Right ventricle myocardium inferior (tissue), 1 donor: ENCODE measurements around the gene SSBP2. TPM values are rescaled to one million over a fixed set of nuclear protein-coding genes. Genes with fewer than 3 reads are reported as not detected.
"Not testable (repeated sequence)": the region's sequence is repeated elsewhere in the genome, so short reads cannot be mapped to it uniquely, and the experiment has no call there.

Experiments used
- ATAC-seq: fragments of 200-7000 bp; cut with Tn5 transposase; one replicate; pipeline ENCODE4 v1.9.1; 2020; ENCODE audit warnings: mild to moderate bottlenecking, moderate library complexity
- DNase-seq: peaks from one replicate; pipeline ENCODE4 v3.0.0; 2021; ENCODE audit errors: missing footprints
- intact Hi-C: fragments of 100-400 bp; cut with DNase I; formaldehyde crosslinking; loops from one replicate; pipeline ENCODE4 v1.11.0; 2022
- total RNA-seq: library from RNA; stranded (reverse); fragmentation: NEBNext Ultra II Directional; extraction: Animal tissue kit (Norgen Biotek cat#: 25700); gene quantifications from one replicate; pipeline ENCODE4 v1.2.1, GENCODE V29; 2021
- donor health status: DM: no; HTN: yes; CAD: no; lungs with severe emphysema.

Gene SSBP2
- total RNA-seq, 1 donor from 2014 or later, result 55.4 TPM

DNA sequence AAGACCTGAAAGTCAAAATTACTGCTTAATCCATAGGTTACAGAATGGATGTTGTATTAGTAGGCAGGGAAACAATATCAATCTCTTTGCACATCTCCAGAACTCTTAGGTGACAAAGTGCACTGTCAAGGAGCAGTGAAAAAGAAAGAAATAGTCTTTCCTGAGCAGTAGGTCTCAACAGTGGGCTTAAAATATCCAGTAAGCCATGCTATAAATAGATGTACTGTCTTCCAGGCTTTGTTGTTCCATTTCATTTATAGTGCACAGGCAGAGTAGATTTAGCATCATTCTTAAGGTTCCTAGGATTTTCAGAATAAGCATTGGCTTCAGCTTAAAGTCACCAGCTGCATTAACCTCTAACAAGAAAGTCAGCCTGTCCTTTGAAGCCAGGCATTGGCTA lies 50.7 kb downstream of the SSBP2 start:
- ATAC-seq (no peak), DNase-seq (no peak)
- intact Hi-C loops, result no loop called here

DNA sequence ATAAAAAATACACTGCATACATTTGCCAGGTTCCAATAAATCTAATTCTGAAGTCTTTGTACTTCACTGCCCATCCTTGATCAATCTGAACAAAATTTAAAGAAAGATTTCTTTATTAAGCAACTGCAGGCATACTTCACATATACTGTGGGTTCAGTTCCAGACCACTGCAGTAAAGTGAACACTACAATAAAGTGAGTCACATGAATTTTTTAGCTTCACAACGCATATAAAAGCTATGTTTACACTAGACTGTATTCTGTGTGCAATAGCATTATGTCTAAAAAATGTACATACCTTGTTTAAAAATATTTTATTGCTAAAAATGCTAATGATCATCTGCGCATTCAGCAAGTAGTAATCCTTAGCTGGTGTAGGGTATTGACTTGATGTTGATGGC lies 52.1 kb downstream of the SSBP2 start:
- intact Hi-C loops, result no loop called here
- ATAC-seq (no peak), DNase-seq (no peak)

DNA sequence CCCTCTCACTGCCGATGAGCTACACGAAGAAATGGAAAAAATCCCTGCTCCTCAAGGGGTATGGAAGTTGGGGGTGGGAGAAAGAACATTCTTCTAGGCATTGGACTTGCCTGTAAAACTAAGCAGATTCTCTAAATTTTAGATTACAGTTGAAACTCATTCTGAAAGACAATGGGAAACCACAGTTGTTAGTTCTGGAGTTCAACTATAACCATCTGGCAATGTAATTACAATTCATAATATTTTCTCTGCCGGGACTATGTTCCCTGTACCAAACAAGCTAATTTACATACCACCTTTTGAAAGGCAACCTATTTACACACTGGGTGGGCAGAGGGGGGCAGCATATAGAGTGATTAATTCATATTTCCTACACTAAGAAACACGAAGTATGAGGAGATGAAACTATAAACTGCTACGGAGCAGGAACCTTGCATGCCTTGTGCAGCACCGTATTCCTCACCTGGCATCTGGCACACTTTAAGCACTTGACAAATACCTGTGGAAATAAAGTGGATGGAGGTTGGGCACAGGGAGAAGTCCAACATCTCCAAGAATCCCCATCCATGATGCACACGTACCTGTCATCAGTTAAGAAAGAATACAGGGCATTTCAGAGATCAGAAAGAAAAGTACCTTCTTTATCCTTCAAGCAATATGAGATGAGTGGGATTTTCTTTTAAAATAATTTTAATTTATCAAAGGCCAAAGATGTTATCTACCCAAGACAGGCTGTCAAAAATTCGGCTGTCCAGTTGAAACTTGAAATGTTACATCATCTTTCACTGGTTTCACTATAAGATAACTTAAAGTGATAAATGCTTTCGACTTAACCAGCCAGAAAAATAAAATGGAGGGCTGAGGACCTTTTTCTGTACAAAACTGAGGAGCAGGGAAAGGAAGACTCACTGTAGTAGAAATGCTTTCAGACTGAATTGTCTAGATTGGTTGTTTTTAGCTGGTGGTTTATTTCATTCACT lies 54.2 kb downstream of the SSBP2 start:
- intact Hi-C loops, result no loop called here
- no peak for DNase-seq
- ATAC-seq, result no peak

DNA sequence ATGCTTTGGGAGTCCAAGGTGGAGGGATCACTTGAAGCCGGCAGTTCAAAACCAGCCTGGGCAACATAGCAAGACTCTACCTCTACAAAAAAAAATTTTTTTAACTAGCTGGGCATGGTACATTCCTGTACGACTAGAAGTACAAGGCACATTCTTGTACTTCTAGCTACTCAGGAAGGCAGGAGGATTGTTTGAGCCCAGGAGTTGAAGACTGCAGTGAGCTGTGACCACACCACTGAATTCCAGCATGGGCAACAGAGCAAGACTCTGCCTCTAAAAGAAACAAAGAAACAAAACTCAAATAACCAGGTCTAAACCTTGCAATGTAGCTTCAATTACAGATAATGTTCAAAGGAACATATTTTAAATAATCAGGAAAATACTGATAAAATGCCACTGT lies 56.2 kb downstream of the SSBP2 start:
- intact Hi-C loops, result no loop called here
- DNase-seq (no peak), ATAC-seq (no peak)

DNA sequence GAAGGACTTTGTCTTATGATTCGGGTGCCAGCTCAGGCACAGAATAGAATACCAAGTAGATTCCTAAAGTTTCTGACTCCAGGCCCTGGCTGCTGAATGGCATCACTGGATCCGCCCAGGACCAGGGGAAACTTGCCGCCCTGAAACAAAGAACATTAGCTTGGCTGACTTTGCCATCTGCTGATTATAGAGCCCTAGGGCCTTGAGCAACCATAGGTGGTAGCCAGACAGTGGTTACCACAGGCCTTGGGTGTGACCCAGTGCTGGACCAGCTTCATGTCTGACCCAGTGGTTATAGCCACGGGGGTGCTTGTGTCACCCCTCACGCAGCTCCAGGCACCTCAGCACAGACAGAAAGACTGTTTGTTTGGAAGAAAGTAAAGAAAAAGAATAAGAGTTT lies 62.7 kb downstream of the SSBP2 start:
- DNase-seq (no peak), ATAC-seq (no peak)
- intact Hi-C loops, result no loop called here

DNA sequence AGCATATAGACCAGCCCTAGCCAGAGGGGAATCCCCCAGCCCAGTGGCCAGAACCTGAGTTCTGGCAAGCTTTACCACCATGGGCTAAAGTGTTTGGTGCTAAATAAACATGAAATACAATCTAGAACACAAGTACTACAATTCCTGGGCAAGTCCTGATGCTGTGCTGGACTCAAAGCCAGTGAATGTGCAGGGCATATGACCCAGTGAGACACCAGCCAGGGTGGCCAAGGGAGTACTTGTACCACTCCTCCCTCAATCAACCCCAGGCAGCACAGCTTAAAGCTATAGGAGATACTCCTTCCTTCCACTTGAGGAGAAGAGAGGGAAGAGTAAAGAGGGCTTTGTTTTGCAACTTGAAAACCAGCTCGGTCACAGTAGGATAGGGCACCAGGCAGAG lies 63.6 kb downstream of the SSBP2 start:
- ATAC-seq, result no peak
- DNase-seq, result no peak
- intact Hi-C loops, result no loop called here

DNA sequence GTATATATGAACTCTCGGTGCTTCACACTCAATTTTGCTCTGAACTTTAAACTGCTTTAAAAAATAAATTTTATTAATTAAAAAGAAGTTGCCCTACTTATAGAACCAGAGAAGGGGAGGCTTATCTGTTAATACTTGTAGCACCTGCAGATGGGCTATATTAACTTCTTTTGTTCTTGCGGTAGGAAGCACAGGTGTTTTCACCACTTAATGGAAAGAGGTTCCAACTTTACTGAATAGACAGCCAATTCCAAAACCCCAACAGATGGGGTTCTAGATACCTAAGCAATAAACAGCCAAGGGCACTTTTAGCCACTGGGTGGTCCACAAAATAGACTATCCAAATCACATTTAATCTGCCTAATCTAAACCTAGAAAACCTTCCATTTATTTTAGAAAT lies 65.4 kb downstream of the SSBP2 start:
- ATAC-seq (no peak), DNase-seq (no peak)
- intact Hi-C loops, result no loop called here

DNA sequence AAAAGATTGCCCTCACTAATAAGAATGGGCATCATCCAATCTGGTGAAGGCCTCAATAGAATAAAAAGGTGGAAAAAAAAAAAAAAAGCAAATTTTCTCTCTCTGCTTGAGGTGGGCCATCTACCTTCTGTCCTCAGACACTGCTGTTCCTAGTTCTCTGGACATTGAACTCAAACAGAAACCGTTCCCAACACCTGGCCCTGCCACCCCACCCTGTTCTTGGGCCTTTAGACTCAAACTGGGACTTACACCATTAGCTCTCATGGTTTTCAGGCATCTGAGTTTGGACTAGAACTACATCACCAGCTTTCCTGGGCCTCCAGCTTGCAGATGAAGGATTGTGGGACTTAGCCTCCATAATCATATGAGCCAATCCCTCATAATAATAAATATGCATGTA lies 71.0 kb downstream of the SSBP2 start:
- ATAC-seq (no peak), DNase-seq (no peak)
- intact Hi-C loops, result no loop called here

DNA sequence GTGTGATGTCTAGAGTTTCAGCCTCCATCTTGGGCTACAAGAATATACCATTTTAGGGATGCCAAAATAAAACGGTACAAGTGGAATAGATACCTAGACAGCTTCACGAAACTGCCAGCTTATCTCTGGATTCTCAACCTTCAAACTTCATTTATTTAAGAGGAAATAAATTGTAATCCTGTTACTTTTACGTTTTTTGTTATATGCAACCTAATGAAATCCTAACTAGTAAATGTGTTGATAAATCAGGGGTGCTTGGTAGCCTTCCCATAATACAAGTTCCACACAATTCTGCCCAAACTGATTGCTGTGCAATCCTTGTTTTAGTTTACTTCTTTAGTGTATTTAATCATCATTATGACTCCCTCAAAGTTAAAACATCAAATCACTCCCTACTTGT lies 75.5 kb downstream of the SSBP2 start:
- intact Hi-C loops, result no loop called here
- ATAC-seq, result no peak
- no peak for DNase-seq

DNA sequence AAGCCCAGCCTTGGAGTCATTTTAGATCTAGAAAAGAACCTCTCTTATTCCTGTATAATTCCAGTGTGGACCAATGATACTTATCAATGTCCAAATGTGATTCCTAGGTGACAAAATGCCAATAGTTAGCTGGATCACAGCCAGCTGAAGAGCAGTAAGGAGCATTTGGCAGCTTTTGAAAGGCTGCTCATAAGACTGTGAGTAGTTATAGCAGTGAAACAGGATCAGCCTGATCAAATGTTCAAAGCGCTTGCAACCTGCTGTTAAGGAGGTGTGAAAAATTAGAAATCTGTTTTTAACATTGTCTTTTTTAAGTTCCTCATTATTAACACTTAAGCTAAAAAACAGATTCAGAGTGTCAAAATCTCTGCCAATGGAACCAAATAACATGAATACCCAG lies 85.1 kb downstream of the SSBP2 start:
- no peak for DNase-seq
- ATAC-seq, result no peak
- intact Hi-C loops, result no loop called here

DNA sequence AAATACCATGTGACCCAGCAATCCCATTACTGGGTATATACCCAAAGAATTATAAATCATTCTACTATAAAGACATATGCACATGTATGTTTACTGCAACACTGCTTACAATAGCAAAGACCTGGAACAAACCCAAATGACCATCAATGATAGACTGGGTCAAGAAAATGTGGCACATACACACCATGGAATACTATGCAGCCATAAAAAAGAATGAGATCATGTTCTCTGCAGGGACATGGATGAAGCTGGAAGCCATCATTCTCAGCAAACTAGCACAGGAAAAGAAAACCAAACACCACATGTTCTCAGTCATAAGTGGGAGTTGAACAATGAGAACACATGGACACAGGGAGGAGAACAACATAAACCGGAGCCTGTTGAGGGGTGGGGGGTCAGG lies 90.3 kb downstream of the SSBP2 start:
- ATAC-seq, DNase-seq, intact Hi-C loops: not testable (repeated sequence)

DNA sequence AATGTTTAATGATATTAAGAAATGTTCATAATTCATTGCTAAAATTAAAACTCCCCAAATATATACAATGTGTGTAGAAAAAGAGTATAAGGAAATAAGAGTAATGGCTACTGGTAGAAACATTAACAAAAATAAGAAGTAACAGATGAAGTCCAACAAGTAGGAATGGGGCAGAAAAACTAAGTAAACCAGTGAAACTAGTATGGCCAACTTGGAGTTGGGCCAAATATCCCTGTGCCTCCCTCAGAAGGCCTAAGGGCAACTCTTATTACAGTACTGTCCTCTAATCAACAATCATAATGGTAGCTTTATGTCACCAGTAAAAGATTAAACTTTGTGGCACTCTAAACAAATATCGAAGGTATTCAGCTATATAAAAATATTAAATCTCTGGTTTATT lies 93.5 kb downstream of the SSBP2 start:
- DNase-seq (no peak), ATAC-seq (no peak)
- intact Hi-C loops, result no loop called here

DNA sequence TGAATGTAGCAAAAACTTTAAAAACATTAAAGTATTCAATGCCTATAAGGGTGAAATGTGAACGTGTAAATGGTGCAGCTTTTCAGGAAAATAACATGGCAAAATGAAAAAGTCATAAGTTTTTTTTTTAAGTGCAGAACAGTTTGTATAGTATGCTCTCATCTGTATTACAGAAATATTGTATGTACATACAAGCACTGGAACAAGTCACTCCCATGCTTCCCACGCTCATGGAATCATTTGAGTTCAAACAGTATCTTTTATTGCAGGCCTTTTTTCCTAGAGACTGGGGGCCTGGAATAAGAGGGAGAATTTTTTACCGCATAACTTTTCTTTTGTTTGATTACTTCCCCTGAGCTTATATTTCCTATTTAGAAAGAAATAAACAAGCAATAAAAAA lies 94.1 kb downstream of the SSBP2 start:
- intact Hi-C loops, result no loop called here
- DNase-seq (no peak), ATAC-seq (no peak)

DNA sequence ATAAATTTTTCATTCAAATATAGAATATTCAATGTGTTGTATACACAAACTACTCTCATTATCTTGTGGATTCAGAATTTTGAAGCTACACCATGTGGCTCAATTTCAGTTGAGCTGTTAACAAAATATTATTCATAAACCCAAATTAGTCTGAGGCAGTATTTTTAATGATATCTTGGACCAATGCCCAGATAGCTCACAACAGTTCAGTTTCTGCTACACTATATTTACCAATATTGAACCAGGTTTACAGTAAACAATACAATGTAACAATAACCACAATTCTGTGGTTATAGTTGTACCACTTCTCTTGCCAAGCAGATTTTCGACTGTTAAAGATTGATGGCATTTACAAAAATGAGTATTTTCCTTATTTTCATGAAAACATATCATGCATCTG lies 99.9 kb downstream of the SSBP2 start:
- ATAC-seq (no peak), DNase-seq (no peak)
- intact Hi-C loops, result no loop called here

DNA sequence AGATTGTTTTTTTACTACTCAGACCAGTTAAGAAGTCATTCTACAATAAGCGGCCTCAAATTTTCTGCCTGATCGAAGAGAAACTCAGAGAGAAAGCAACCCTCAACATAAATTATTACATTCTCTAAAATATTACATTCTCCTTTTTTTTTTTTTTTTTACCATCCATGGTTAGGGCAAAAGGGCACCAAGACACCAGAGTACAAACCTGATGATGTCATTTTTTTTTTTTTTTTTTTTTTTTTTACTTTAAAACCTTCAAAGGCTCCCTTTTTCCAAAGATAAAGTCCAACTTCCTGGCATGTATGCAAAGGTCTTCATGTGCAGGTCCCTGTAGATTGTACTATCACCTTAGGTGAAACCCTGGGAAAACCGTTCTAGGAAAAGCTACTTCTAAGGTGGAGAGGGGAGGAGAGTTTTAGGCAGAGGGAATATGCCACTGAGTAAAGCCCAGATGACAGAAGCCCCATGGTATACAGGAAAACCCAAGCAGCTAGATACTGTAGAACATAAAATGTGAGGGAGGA lies 104.4 kb downstream of the SSBP2 start:
- intact Hi-C loops, result no loop called here
- ATAC-seq (no peak), DNase-seq (no peak)

DNA sequence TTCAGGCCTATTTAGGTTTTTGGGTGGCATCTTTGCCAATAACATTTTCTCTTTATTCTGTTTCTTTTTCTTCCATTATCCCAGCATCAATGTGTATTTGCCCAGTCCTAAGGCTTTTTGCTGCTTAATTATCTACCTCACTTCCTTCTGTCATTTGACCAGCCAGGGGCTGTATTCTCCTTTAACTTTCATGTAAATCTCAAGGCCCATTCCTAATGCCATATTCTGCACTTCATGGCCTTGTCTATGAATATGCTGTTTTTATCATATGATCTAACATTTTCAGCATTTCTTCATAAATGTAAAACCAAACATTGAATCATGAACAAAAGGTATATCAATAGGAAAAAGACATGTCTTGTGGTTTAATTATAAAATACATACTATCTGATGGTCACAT lies 108.7 kb downstream of the SSBP2 start:
- no peak for DNase-seq
- no peak for ATAC-seq
- intact Hi-C loops, result no loop called here

DNA sequence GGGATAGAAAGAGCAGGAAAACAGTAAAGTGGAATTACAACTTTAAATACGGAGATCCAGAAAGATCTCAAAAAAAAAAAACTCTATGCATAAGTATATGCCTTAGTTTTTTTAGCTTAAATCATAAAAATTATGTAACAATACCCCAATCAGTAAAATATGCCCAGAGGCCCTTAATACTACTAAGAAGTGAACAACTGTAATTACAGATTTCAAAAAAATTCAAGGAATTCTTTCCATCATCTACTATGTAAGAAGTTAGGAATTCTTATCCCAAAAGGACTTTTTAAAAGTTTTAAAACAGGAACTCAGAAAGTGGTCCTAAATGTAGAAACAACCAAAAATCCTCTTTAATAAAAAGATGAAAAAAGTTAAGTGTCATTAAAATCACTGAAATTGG lies 111.3 kb downstream of the SSBP2 start:
- no peak for ATAC-seq
- no peak for DNase-seq
- intact Hi-C loops, result no loop called here

DNA sequence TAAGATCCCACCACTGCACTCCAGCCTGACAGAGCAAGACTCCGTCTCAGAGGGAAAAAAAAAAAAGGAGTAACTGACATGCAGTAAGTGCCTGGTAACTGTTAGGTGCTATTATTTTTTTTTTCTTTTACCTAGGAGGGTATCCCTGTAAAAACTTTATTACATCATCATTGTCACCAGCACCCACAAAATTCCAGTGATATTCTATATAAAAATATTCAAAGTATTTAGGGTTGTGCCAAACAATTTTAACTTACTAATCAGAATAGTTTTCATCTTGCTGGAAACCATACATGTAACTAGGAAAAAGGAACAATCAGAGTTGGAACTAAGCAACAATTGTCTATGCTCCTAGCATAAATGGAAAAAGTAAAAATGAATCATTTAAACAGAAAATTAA lies 112.4 kb downstream of the SSBP2 start:
- DNase-seq (no peak), ATAC-seq (no peak)
- intact Hi-C loops, result no loop called here

DNA sequence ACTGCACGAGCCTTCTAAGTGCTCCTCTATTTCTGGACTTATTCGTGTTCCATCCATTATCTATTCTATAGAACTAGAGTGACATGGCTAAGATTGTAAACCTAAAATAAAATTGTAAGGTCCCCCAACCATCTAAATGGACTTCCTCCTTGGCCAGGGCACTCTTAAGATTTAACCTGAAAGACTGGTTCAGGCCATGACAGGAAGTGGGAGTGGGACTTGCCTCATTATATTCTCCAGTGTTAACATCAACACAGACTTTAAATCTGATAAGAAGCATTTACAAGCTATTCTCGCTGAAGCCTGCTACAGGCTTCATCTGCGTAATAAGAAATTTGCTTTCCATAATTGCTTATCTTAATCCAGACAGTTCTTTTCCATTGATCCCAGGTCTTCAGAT lies 117.0 kb downstream of the SSBP2 start:
- ATAC-seq, result no peak
- DNase-seq, result no peak
- intact Hi-C loops, result no loop called here

DNA sequence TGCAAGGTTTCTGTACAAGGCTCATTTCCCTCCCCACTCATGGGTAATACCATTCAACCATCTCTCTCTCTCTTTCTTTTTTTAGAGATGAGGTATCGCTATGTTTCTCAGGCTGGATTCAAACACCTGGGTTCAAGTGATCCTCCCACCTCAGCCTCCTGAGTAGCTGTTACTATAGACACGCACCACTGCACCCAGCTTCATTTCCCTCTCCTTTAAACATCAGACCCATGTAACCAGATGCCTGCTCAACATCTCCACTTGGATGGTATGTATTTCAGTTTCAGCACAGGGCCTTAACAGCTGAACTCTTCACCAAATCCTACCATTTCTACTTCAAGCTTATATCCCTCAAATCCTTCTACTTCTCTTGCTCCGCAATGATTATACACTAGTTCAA lies 117.4 kb downstream of the SSBP2 start:
- ATAC-seq (no peak), DNase-seq (no peak)
- intact Hi-C loops, result no loop called here

DNA sequence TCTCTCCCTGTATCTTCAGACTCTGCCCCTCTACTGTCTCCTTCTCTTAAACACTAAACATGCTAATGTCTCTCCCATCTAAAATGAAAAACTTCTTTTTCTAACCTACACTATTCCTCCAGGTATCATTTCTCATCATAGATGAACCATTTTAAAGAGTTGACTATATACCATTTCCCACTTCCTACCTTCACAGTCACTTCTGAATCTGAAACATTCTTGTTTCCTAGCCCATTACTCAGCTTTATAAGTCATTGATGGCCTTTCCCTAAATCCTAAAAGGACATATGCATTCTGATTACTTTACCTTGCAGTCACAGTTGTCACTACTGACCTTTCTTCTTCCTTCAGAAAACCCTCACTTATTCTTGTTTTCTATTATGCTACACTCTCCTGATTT lies 118.2 kb downstream of the SSBP2 start:
- intact Hi-C loops, result no loop called here
- ATAC-seq, result no peak
- DNase-seq, result no peak
